Left lobe of liver (tissue), 2 donors: ENCODE results near the gene NARF. TPM values are rescaled to one million over a fixed set of nuclear protein-coding genes. Genes with fewer than 3 reads are reported as not detected.
"Not testable (repeated sequence)": the region's sequence is repeated elsewhere in the genome, so short reads cannot be mapped to it uniquely, and the experiment has no call there.

ENCODE experiments used
- ATAC-seq: fragments of 200-7000 bp; cut with Tn5 transposase; one replicate; pipeline ENCODE4 v1.9.1; 2020; ENCODE audit warnings: mild to moderate bottlenecking, moderate library complexity
- DNase-seq: peaks from one replicate; pipeline ENCODE4 v3.0.0-alpha.2; 2020; ENCODE audit warnings: low spot score
- total RNA-seq: library from RNA; stranded (reverse); gene quantifications from one replicate; pipeline ENCODE4 v1.2.1, GENCODE V29; 2021
- donor health status: DM: no; HTN: no; CAD: no; lungs with moderate emphysema.
- donor health status: DM: no; HTN: yes; CAD: no.

The NARF gene
- total RNA-seq, 1 donor from 2014 or later: 22.5 TPM

DNA sequence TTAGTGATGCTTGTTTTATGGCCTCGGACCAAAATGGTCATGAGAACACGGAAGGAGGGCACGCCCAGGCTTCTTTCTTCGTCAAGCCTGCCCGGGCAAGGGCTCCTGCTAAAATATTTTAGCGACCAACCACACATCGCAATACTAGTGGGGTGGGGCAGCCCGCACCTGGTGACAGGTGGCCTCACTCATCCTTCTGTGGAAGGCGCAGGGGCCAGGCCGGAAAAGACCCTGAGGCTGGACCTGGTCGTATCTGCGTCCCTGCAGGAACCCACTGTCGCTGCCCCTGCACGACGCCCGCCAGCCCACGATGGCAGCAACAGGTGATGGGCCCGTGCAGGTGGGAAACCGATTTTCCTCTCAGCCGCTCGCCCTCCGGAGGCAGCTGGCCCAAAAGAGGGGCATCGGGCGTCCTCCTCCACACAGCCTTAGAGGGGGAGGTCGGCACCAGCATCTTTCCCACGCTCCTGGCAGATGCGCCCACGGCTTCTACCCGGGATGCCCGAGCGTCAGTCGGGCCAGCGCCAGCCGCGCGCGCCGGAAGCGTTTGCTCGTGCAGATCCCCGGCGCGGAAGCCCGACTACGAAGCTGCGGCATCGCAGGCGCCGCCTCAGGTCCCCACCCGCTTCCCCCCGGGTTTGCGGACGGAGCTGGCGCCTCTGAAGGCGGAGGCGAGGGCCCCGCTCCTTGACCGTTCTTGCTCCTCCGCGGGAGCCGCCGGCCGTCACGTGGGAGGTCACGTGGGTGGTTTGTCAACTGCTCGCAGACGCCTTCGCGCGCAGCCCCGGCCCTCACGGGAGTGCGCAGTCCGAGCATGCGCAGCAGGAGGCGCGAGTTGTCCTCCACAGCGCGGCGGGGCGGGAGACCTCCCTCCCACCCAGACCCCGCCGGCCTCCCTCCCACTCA is 38.2 kb downstream of the NARF start:
- ATAC-seq (peak; percentile 65), DNase-seq (peak; percentile 92)

DNA sequence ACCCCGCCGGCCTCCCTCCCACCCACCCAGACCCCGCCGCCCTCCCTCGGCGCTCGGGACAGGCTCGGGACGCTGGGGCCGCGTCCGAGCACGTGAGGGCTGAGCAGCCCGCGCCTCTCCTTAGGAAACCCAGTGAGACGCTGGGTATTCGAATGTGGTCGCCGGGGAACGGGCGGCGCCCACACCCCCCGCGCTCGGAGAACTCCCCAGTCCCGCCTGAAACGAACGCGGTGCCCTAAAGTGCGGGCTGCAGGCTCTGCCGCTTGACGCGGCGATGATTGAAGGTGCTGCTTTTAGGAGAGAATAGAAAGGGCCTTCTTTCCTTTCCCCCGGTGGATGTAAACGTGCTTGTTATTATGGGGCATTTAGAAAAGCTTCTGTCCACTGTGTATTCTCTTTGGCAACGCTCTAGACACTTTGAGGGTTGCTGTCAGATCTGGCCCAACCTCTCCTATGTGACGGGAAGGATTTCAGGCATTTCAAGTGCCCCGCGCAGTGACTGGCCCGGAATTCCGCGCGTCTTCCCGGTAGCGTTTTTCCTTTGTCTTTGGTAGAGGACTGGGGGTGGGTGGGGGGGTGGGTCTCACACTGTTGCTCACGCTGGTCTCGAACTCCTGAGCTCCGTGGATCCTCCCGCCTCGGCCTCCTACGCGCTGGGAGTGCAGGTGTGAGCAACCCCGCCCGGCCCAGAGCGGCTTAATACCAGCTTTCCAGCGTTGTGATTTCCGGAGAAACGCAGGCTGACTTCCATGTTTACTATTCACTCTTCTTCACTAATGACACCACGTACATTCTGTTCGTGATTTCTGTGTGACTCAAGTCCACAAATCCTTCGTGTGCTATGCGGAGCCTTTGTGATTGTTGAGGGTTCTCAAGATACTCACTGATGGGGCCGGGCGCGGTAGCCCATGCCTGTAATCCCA is 39.2 kb downstream of the NARF start:
- ATAC-seq (peak; percentile 37), DNase-seq (no peak)

DNA sequence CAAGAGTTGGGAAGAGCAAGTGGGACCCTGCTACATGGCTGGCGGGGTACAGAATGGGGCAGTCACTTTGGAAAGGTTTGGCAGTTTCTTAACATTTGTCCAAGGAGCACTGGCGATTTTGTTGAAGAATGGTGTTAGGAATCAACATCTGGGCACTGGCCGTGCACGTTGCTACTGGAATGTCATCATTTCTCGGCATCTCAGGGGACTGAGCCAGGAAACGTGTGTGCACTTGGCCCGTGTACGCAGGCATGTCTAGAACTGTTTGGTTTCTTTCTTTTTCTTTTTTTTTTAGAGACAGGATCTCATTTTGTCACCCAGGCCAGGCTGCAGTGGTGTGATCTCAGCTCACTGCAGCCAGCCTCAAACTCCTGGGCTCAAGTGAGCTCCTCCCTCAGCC is 43.7 kb downstream of the NARF start:
- DNase-seq (peak; percentile 79), ATAC-seq (peak; percentile 75)

DNA sequence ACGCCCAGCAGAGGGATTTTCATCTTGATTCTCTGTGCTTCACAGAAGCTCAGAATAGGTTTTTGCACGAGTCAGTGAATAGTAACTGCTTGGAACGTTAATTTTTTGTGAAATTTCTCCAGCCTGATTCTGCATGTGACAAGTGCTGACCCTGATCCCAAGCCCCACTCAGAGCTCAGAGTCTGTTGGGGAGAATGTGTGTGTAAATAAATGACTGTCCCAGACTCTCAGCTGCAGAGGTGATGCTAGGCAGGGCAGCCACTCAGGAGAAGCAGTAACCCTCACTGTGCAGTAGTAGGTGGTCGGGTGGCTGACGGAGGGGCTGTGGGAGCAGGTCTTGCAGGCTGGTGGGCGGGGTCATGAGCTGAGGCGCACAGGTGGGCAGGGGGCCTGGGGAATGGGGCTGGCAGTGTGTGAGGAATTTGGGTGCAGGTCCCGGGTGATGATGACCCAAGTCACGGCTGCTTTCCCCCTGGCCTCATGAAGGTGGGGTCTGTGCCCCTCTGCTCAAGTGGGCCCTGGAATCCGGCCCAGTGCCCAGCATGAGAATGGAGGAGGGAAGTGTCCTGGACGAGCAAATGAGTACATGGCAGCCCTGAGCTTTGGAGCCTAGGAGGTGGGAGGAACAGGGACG is 44.7 kb downstream of the NARF start:
- ATAC-seq: no peak

DNA sequence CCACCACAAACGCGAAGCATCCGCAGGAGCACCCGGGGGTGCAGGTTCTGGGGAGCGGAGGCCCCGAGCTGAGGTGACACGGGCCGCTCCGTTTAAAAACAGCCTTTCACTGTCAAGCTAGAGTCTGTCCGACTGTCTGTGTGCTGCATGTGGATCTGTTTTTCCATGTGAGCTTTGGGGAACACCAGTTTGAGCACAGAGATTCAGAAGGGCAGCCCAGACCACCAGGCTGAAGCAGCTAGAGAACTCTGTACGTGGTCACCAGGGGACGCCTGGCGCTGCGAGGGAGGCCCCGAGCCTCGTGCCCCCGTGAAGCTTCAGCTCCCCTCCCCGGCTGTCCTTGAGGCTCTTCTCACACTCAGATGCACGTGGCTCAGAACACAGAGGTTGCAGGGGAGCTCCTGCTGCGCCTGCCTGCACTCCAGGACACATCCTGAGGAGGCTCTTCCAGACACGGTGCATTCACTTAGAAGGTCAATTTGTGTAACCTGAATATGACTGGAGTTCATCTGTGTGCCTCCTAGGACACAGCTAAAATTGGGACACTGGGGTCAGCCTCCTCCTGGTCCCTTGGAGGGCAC is 45.3 kb downstream of the NARF start:
- DNase-seq (no peak), ATAC-seq (no peak)

More for the DNA sequence above, 44.7 kb downstream of the NARF start:
- no peak for DNase-seq

DNA sequence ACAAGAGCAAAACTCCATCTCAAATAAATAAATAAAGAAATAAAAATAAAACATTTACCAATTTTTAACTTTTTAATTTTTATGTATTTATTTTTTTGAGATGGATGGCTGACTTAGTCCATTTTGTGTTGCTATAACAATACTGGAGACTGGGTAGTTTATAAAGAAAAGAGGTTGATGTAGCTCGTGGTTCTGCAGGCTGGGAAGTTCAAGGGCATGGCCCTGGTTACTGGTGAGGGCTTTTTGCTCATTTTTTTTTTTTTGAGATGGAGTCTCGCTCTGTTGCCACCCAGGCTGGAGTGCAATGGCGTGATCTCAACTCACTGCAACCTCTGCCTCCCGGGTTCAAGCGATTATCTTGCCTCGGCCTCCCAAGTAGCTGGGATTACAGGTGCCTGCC is 46.8 kb downstream of the NARF start:
- no peak for ATAC-seq
- DNase-seq: no peak

DNA sequence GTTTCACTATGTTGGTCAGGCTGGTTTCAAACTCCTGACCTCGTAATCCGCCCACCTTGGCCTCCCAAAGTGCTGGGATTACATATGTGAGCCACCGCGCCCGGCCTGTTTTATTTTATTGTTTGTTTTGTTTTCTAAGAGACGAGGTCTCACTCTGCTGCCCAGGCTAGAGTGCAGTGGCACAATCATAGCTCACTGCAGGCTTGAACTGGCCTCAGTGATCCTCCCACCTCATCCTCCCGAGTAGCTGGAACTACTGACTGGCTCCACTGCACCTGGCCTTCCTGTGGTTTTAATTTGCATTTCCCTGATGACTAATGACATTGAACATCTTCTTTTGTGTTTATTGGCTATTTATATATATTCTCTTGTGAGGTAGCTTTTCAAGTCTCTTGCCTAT is 47.9 kb downstream of the NARF start:
- DNase-seq, ATAC-seq: not testable (repeated sequence)

DNA sequence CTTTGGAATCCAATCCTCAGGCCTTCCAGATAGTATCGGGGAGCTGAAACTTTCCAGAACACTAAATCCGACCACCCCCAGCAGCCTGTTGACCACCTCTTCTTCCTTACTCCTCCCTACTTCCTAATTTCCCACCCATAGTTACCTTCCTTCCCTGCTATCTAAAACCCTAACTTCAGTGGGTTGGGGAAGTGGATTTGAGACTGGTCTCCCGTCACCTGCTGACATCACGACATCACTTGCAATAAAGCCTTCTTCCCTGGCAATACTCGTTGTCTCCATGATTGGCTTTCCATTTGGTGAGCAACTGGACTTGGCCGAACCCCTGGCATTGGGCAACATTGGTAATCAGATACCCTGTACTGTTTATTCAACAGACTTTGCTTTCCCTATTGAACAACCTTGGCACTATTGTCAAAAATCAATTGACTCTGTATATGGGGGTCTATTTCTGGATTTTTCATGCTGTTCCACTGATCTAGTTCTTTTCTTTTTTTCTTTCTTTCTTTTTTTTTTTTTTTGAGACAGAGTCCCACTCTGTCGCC is 49.2 kb downstream of the NARF start:
- ATAC-seq (peak; percentile 90), DNase-seq (peak; percentile 88)

DNA sequence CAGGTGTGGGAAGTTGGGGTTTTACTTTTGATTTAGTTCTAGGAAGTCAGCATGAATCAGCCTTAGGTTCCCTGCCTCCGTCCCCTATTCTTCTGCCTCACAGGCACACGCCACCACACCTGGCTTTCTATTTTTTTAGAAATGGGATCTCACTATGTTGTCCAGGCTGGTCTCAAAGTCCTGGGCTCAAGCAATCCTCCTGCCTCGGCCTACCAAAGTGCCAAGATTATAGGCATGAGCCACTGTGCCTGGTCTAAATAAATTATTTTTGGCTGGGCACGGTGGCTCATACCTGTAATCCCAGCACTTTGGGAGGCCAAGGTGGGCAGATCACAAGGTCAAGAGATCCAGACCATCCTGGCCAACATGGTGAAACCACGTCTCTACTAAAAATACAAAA is 53.1 kb downstream of the NARF start:
- DNase-seq, ATAC-seq: not testable (repeated sequence)

DNA sequence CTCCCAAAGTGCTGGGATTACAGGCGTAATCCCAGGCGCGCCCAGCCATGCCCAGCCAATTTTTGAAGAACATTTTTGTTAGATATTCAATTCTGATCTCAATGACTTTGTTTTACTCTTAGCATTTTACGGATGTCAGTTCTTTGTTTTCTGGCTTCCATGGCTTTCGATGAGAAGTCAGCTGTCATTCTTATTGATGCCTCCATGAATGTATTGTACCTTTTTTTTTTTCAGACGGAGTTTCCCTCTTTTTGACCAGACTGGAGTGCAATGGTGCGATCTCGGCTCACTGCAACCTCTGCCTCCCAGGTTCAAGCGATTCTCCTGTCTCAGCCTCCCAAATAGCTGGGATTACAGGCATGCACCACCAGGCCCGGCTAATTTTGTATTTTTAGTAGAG is 55.3 kb downstream of the NARF start:
- not testable (repeated sequence) for DNase-seq, ATAC-seq

DNA sequence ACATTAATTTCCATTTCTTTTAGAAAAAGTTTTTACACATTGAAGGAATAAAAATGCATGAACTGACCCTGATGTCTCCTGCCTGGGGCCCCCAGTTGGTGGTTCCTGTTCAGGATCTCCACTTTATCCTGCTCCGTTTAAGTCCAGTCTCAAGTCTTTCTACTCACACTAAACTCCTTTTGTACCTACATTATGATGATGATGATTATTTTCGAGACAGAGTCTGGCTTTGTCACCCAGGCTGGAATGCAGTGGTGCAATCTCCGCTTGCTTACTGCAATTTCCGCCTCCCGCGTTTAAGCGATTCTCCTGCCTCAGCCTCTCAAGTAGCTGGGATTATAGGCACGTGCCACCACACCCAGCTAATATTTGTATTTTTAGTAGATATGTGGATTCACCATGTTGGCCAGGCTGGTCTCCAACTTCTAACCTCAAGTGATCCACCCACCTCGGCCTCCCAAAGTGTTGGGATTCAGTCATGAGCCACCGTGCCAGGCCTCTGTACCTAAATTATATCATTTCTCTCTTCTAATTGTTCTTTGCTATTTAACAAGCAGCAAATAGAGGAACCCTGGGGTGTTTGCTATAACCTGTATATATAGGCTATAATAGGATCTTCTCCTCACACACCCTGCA is 58.8 kb downstream of the NARF start:
- DNase-seq: no peak

DNA sequence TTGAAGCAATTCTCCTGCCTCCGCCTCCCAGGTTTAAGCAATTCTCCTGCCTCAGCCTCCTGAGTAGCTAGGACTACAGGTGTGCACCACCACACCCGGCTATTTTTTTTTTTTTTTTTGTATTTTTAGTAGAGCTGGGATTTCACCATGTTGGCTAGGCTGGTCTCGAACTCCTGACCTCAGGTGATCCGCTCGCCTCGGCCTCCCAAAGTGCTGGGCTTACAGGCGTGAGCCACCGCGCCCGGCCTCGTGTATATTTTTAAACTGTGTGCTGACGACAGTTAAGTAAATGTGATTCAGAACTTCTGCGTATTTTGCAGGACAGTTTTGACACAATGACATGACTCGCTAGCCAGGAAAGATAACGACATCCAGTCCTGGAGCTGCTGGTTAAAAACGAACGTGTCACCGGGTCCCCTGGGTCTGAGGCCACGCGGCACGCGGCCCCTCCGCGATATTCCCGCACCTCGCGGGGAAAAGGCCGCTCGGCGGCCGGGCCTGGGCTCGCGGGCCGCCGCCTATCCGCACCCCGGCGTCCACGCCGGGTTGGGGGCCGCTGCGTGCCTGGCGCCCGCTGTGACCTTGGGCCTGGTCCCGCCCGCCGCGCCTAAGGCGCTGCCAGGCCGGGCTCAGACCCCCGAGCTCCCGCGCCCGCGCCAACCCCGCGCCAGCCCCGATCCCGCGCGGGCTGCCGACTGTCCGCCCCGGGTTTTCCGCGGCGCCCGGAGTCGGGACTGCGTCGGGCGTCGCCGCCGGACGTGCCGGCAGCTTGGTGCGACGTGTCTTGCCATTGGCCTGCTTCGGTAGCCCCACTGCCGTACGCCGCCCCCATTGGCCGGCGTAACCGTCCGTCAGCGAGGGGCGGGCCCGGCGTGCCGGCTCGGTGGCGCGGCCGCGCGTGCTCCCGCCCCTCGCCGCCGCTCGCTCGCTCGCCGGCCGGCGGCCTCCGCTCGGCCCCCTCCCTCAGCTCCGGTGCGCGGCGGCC is 60.6 kb downstream of the NARF start, which contains the start of gene FOXK2:
FOXK2 (plus strand) TSS at position 907 of the 985 bp plus-strand sequence. CDS start 157 bp downstream, outside the sequence.
- peak; percentile 94 for ATAC-seq
- peak; percentile 96 for DNase-seq

More for the DNA sequence above, 58.8 kb downstream of the NARF start:
- ATAC-seq: no peak

DNA sequence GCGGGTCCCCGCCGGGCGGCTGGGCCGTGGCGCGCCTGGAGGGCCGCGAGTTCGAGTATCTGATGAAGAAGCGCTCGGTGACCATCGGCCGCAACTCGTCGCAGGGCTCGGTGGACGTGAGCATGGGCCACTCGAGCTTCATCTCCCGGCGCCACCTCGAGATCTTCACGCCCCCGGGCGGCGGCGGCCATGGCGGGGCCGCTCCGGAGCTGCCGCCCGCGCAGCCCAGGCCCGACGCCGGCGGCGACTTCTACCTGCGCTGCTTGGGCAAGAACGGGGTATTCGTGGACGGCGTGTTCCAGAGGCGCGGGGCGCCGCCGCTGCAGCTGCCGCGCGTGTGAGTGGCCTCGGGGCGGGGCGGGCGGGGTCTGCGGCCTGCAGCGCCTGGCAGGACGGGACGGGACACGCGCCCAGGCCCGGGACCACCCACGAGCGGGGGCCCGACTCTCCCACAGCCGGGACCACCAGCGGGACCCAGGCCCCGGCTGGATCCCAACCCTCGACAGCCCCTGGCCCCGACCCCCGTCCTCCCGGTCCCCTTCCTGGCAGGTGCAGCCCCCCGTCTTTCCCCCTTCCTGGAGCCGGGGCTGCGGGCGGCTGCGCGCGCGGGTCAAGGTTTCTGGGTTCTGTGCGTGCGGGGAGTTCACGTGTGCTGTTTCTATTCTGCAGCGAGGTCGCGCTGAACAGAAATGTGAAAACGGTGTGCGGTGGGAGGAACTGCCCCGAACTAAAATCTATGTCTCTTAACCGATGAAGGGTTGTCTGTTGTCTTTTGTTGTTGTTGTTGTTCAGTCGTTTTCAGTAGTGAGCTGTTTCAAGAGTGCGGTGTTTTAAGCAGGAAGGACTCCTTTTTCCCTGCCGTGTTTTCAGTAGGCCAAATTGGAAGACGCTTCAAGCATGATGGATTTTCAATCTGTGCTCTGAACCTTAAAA is 61.7 kb downstream of the NARF start:
- no peak for DNase-seq
- ATAC-seq: peak; percentile 9

DNA sequence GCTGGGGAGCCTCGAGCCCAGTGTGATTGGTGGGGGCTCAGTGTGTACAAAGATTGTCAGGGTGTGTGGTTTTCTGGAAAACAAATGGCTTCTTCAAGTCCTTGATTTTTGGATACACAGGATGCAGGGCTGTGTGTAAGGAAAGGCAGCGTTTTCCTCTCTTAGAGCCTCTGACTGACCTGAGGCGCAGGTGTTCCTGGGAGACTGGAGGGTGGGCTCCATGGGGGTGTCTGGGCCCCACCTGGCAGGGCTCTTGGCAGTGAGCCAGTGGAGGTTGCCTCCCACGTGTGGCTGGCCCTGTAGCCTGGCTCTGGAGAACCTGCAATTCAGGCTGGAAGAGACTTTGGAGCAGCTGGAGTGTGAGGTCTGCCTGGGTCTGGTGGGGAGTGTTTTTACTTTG is 66.0 kb downstream of the NARF start:
- no peak for DNase-seq
- peak; percentile 5 for ATAC-seq

DNA sequence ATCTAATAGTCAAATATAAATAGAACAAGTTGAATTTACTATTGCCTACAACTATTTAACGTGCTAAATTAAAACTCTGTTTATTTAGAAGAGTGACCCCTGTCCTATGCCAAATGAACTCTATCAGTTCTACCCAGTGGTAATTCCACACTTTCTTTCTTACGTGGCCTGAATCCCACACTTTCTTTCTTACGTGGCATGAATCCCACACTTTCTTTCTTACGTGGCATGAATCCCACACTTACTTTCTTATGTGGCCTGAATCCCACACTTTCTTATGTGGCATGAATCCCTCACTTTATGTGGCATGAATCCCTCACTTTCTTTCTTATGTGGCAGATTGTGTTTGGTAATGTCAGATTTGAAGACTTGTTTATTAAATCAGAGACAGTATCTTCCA is 67.2 kb downstream of the NARF start:
- ATAC-seq (no peak), DNase-seq (no peak)

DNA sequence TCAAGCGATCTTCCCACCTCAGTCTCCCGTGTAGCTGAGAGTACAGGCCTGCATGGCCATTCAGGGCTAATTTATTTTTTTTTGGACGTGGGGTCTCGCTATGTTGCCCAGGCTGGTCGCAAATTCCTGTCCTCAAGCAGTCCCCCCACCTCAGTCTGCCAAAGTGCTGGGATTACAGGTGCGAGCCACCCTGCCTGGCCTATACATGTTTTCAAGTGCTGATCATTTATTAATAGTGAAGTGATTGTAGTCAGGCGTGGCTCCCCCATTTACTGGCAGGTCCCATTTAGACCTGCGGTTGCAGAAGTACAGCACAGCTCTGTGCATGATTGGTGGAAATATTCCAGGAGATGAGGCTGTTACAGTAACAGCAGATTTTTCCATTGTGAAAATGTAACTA is 69.4 kb downstream of the NARF start:
- ATAC-seq: no peak

DNA sequence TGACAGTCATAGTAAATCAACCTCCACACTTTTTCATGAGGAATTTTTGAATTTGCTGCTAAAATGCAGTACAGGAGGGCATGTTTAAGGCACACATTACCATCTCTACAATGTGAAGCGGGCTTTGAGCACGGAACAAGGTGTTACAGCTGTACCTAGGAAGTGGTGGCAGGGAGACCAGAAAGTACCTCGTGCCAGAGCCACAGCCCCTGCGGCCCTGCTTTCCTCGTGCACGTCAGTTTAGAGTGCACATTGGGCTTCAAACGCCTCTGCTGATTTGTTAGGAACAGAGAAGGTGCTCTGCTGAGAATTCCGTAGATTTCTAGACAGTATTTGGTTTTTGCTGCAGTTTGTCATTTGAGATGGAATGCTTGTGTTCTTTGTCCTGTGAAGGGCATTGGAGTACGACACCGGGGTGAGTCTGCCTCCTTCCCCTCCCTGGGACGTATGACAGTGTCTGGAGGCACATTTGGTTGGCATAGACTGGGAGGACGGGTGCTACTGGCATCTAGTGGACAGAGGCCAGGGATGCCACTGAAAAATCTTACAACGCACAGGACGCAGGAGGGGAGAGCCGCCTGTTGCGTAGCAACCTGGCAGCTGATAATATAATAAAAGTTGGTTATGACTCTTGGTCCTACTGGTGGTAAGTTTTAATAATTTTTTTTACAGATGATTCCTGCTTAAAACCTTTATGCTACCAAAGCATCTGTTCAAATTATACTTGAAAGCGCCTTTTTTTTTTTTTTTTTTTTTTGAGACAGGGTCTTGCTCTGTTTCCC is 70.1 kb downstream of the NARF start:
- ATAC-seq (peak; percentile 88), DNase-seq (peak; percentile 72)

More for the DNA sequence above, 69.4 kb downstream of the NARF start:
- no peak for DNase-seq
